NOMO-1 (cell line): ENCODE data around the gene DSC3.

Experiments used
- DNase-seq, 2 experiments: peaks; one replicate each; lab custom pipeline; 2025; ENCODE audit not compliant: unreplicated experiment in 2 of 2; lab: John Stamatoyannopoulos, UW

DSC3 gene

GRCh38 chr18:31042406-31043181 is at the start of gene DSC3:
DSC3 (minus strand) TSS chr18:31042742; CDS start chr18:31042660, 82 bp downstream.
- no peak for DNase-seq

- no peak for DNase-seq
Observed at GRCh38 chr18:31091350-31091749, 48.8 kb upstream of the DSC3 start.

- DNase-seq, result no peak
Observed at GRCh38 chr18:31088532-31088931, 46.0 kb upstream of the DSC3 start.

- DNase-seq, result peak in 1 of 2 experiments; percentile 25
Observed at GRCh38 chr18:31079973-31080372, 37.4 kb upstream of the DSC3 start.

- DNase-seq, result peak in 1 of 2 experiments; percentile 2
Observed at GRCh38 chr18:31077878-31078277, 35.3 kb upstream of the DSC3 start.

GRCh38 chr18:31072175-31072574 is 29.6 kb upstream of the DSC3 start:
- DNase-seq, result no peak

GRCh38 chr18:31070206-31070605 is 27.7 kb upstream of the DSC3 start:
- no peak for DNase-seq

GRCh38 chr18:31066266-31066665 is 23.7 kb upstream of the DSC3 start:
- DNase-seq, result no peak

- no peak for DNase-seq
Observed at GRCh38 chr18:31065036-31065773, 22.7 kb upstream of the DSC3 start.

GRCh38 chr18:31064130-31064529 is 21.6 kb upstream of the DSC3 start:
- no peak for DNase-seq

GRCh38 chr18:31061945-31062344 is 19.4 kb upstream of the DSC3 start:
- DNase-seq, result no peak

- no peak for DNase-seq
Observed at GRCh38 chr18:31058897-31059296, 16.4 kb upstream of the DSC3 start.

- no peak for DNase-seq
Observed at GRCh38 chr18:31057917-31058316, 15.4 kb upstream of the DSC3 start.

- no peak for DNase-seq
Observed at GRCh38 chr18:31057051-31057450, 14.5 kb upstream of the DSC3 start.

- no peak for DNase-seq
Observed at GRCh38 chr18:31056296-31056695, 13.8 kb upstream of the DSC3 start.

- no peak for DNase-seq
Observed at GRCh38 chr18:31050635-31051034, 8.1 kb upstream of the DSC3 start.

GRCh38 chr18:31049189-31049588 is 6.6 kb upstream of the DSC3 start:
- DNase-seq, result no peak

- no peak for DNase-seq
Observed at GRCh38 chr18:31048216-31048615, 5.7 kb upstream of the DSC3 start.

- no peak for DNase-seq
Observed at GRCh38 chr18:31046916-31047315, 4.4 kb upstream of the DSC3 start.

- no peak for DNase-seq
Observed at GRCh38 chr18:31045599-31045998, 3.1 kb upstream of the DSC3 start.

GRCh38 chr18:31044926-31045325 is 2.4 kb upstream of the DSC3 start:
- no peak for DNase-seq

GRCh38 chr18:31043709-31044108 is 1.2 kb upstream of the DSC3 start:
- DNase-seq, result no peak
